Ovary (tissue), 9 donors: Measurements from ENCODE around the gene SLC9A9. TPM values are rescaled to one million over a fixed set of nuclear protein-coding genes. Genes with fewer than 3 reads are reported as not detected.

ENCODE experiments used
- DNase-seq, 5 donors: peaks; one replicate each; pipeline ENCODE4 v3.0.0-alpha.2; 2019 to 2020
- H3K27ac ChIP-seq, 2 donors: fragments of 200-600 bp; one replicate each; pipeline versions ENCODE4 v1.5.1 to v1.8.0; 2019 to 2022
- H3K27me3 ChIP-seq: fragments of 200-600 bp; one replicate; pipeline ENCODE4 v1.8.0; 2022
- H3K36me3 ChIP-seq: fragments of 200-600 bp; sonication (generic); one replicate; pipeline ENCODE4 v1.5.1; 2019
- H3K4me1 ChIP-seq: one replicate; pipeline ENCODE4 v1.8.1; 2013; ENCODE audit warnings: mild to moderate bottlenecking, moderate library complexity; ENCODE audit not compliant: insufficient read depth
- H3K4me3 ChIP-seq: fragments of 200-600 bp; sonication (generic); one replicate; pipeline ENCODE4 v1.5.1; 2017
- H3K9me3 ChIP-seq, 2 donors: fragments of 200-600 bp in 1 of 2; sonication (generic) in 1 of 2; one replicate each; pipeline versions ENCODE4 v1.5.1 to v1.8.1; 2013 to 2019; ENCODE audit warnings: mild to moderate bottlenecking in 1 of 2, moderate library complexity in 1 of 2
- EP300 ChIP-seq: sonication (generic); formaldehyde crosslinking; IDR thresholded peaks from one replicate; pipeline ENCODE4 v1.6.1; 2017; ENCODE audit warnings: antibody characterized with exemption
- POLR2A ChIP-seq: fragments of 450-650 bp; IDR thresholded peaks from one replicate; pipeline ENCODE4 v1.6.1; 2017; ENCODE audit warnings: antibody characterized with exemption, mild to moderate bottlenecking, moderate library complexity
- WGBS, 3 donors: extraction: QIAGEN DNeasy Blood & Tissue Kit in 1 of 3; methylation state at CpG; one replicate each; pipeline versions ENCODE4 v1.1.5 to v1.1.7; 2013 to 2017; 5-methylcytosine and 5-hydroxymethylcytosine counted together
- intact Hi-C, 4 donors: fragments of 100-400 bp; cut with DNase I; formaldehyde crosslinking; loops; one replicate each; pipeline versions ENCODE4 v1.11.0 to v1.15.1; 2022 to 2023
- polyA plus RNA-seq, 2 donors: library from polyadenylated mRNA; stranded (reverse); fragments of 200-250 nt in 1 of 2; fragments of 350-450 nt in 1 of 2; fragmentation: Illumina TruSeq in 1 of 2; extraction: RNeasy Lipid Tissue Mini Kit (QIAGEN cat#74804) in 1 of 2; gene quantifications; one replicate each; pipeline ENCODE4 v1.2.3, GENCODE V29; 2013 to 2014
- total RNA-seq, 7 donors: library from RNA; depleted of rRNA in 2 of 7; stranded (reverse); fragments of >200 nt in 2 of 7; fragmentation: NEBNext Ultra II Directional in 3 of 7; extraction: Animal tissue kit (Norgen Biotek cat#: 25700) in 3 of 7; gene quantifications; one replicate each; pipeline versions ENCODE4 v1.1.0 to v1.2.4, GENCODE V29; 2016 to 2023
- TF ChIP-seq, protein P1 (sequence below), 3 donors: fragments of 450-650 bp in 2 of 3; fragments of 200-600 bp in 1 of 3; IDR thresholded peaks; one replicate each; pipeline versions ENCODE4 v1.5.1 to v1.8.0; 2016 to 2022; ENCODE audit warnings: antibody characterized with exemption in 3 of 3, mild to moderate bottlenecking in 1 of 3
- donor health status: DM: no; HTN: no; CAD: no; lungs with moderate emphysema.
- donor health status: DM: no; HTN: no; CAD: no.
- donor health status: Bipolar disorder and iron deficiency.
- donor health status: DM: yes; HTN: yes; CAD: no.
- donor health status: DM: no; HTN: no; CAD: no.
- donor health status: DM: yes; HTN: yes; CAD: no.

Gene SLC9A9
- total and polyA plus RNA-seq, 9 donors, result 7.0 to 22.7 (median 13.5) TPM

GRCh38 chr3:143408771-143409170, 439.5 kb downstream of the SLC9A9 start:
- no peaks in the 10 kb centered on the region for H3K36me3 ChIP-seq
- H3K27ac ChIP-seq, result no peak overlapping the region
- H3K4me1 ChIP-seq, result no peaks in the 10 kb centered on the region
- H3K27me3 ChIP-seq, result no peaks in the 10 kb centered on the region
- no peak for DNase-seq
- no peaks in the 10 kb centered on the region for H3K9me3 ChIP-seq
- TF ChIP-seq, protein P1, sequence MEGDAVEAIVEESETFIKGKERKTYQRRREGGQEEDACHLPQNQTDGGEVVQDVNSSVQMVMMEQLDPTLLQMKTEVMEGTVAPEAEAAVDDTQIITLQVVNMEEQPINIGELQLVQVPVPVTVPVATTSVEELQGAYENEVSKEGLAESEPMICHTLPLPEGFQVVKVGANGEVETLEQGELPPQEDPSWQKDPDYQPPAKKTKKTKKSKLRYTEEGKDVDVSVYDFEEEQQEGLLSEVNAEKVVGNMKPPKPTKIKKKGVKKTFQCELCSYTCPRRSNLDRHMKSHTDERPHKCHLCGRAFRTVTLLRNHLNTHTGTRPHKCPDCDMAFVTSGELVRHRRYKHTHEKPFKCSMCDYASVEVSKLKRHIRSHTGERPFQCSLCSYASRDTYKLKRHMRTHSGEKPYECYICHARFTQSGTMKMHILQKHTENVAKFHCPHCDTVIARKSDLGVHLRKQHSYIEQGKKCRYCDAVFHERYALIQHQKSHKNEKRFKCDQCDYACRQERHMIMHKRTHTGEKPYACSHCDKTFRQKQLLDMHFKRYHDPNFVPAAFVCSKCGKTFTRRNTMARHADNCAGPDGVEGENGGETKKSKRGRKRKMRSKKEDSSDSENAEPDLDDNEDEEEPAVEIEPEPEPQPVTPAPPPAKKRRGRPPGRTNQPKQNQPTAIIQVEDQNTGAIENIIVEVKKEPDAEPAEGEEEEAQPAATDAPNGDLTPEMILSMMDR (IDR thresholded peaks at IDR 0.05), result no peak
- no peak for TF ChIP-seq POLR2A
- no peak for TF ChIP-seq EP300
- WGBS, 3 donors, result 97 to 98% (median 97%) methylated on average over 3 of the region's 3 CpGs
- intact Hi-C loops, result no loop called here
- no peak overlapping the region for H3K4me3 ChIP-seq

GRCh38 chr3:143402602-143403001, 445.7 kb downstream of the SLC9A9 start:
- Histone ChIP-seq H3K27me3 (no peaks in the 10 kb centered on the region), H3K4me3 (no peak overlapping the region), H3K27ac (no peak overlapping the region), H3K9me3 (no peaks in the 10 kb centered on the region), H3K36me3 (no peaks in the 10 kb centered on the region), H3K4me1 (no peaks in the 10 kb centered on the region)
- intact Hi-C loops, result loop anchor here in 1 of 4 donors (5.0 kb wide), 1 partner anchor 150 kb away; no protein-coding TSS in a partner anchor
- DNase-seq, result no peak
- no peak for TF ChIP-seq POLR2A

- H3K27ac ChIP-seq, result no peak overlapping the region
- no peaks in the 10 kb centered on the region for H3K36me3 ChIP-seq
- H3K4me3 ChIP-seq, result no peak overlapping the region
- H3K9me3 ChIP-seq, result no peaks in the 10 kb centered on the region
- TF ChIP-seq POLR2A (no peak), EP300 (no peak)
- TF ChIP-seq, protein P1 (IDR thresholded peaks at IDR 0.05), result no peak
- no peaks in the 10 kb centered on the region for H3K4me1 ChIP-seq
- H3K27me3 ChIP-seq, result no peaks in the 10 kb centered on the region
- intact Hi-C loops, result no loop called here
- 61 to 79% (median 73%) methylated on average over 1 of the region's 1 CpG for WGBS, 3 donors
- DNase-seq, result no peak
These were observed 451.5 kb downstream of the SLC9A9 start for GRCh38 chr3:143396790-143397189.

GRCh38 chr3:143389388-143389787, 458.9 kb downstream of the SLC9A9 start:
- 91 to 100% (median 94%) methylated on average over 2 of the region's 2 CpGs for WGBS, 3 donors
- H3K27me3 ChIP-seq, result no peaks in the 10 kb centered on the region
- no peak overlapping the region for H3K4me3 ChIP-seq
- H3K27ac ChIP-seq, result no peak overlapping the region
- H3K4me1 ChIP-seq, result no peaks in the 10 kb centered on the region
- no peak for DNase-seq
- H3K9me3 ChIP-seq, result no peaks in the 10 kb centered on the region
- TF ChIP-seq EP300 (no peak), POLR2A (no peak)
- TF ChIP-seq, protein P1 (IDR thresholded peaks at IDR 0.05), result no peak
- H3K36me3 ChIP-seq, result no peaks in the 10 kb centered on the region
- intact Hi-C loops, result no loop called here

- intact Hi-C loops, result no loop called here
- H3K4me1 ChIP-seq, result no peaks in the 10 kb centered on the region
- WGBS, 3 donors, result 93 to 98% (median 95%) methylated on average over 2 of the region's 2 CpGs
- no peak for DNase-seq
- H3K27me3 ChIP-seq, result no peaks in the 10 kb centered on the region
- no peak overlapping the region for H3K4me3 ChIP-seq
- H3K27ac ChIP-seq, result no peak overlapping the region
- no peaks in the 10 kb centered on the region for H3K9me3 ChIP-seq
- TF ChIP-seq POLR2A (no peak), EP300 (no peak)
- TF ChIP-seq, protein P1 (IDR thresholded peaks at IDR 0.05), result no peak
- no peaks in the 10 kb centered on the region for H3K36me3 ChIP-seq
These were observed 460.8 kb downstream of the SLC9A9 start for GRCh38 chr3:143387425-143387824.
